Activated CD8-positive, alpha-beta T cell treated with anti-CD3 and anti-CD28 coated beads, Interleukin-2, amount 10 ng/mL, durations not matched to agents 7 days and 5 days (primary cell): ENCODE results near the gene GUCY2F. TPM values are rescaled to one million over a fixed set of nuclear protein-coding genes. Genes with fewer than 3 reads are reported as not detected.

Source experiments
- ATAC-seq: fragments of 150-1000 bp; cut with Tn5 transposase; one replicate; pipeline ENCODE4 v1.10.0; 2021; ENCODE audit warnings: moderate library complexity
- CTCF ChIA-PET: fragments of 350-600 bp; sonication (Branson Sonifier 250); formaldehyde crosslinking; loops from one replicate; lab custom pipeline; 2021; ENCODE audit warnings: antibody characterized with exemption; lab: Charles Lee
- POLR2A ChIA-PET: fragments of 350-600 bp; sonication (Branson Sonifier 250); formaldehyde crosslinking; loops from one replicate; lab custom pipeline; 2021; ENCODE audit warnings: antibody characterized with exemption; lab: Charles Lee
- DNase-seq: peaks from one replicate; pipeline ENCODE4 v3.0.0-alpha.2; 2020
- H3K27ac Mint-ChIP-seq: one replicate; pipeline ENCODE4 v1.8.0; 2021; ENCODE audit warnings: mild to moderate bottlenecking, mixed read lengths
- H3K27me3 Mint-ChIP-seq: one replicate; pipeline ENCODE4 v1.8.0; 2021; ENCODE audit warnings: low read depth, mixed read lengths
- H3K36me3 Mint-ChIP-seq: one replicate; pipeline ENCODE4 v1.8.0; 2021; ENCODE audit warnings: low read depth, mixed read lengths
- H3K4me1 Mint-ChIP-seq: one replicate; pipeline ENCODE4 v1.8.0; 2021; ENCODE audit warnings: low read depth, mixed read lengths
- H3K4me3 Mint-ChIP-seq: one replicate; pipeline ENCODE4 v1.8.0; 2021; ENCODE audit warnings: mild to moderate bottlenecking, mixed read lengths
- H3K9me3 Mint-ChIP-seq: one replicate; pipeline ENCODE4 v1.8.0; 2022; ENCODE audit warnings: mixed read lengths; ENCODE audit not compliant: insufficient read depth
- total RNA-seq, 2 experiments: library from RNA; stranded (reverse); gene quantifications; one replicate each; pipeline ENCODE4 v1.2.3, GENCODE V29; 2021

Gene GUCY2F
- total RNA-seq, 2 experiments from 2014 or later, result not detected

- Mint-ChIP-seq H3K9me3 (no peaks in the 10 kb centered on the region), H3K36me3 (no peaks in the 10 kb centered on the region), H3K27ac (no peak overlapping the region), H3K27me3 (no peaks in the 10 kb centered on the region), H3K4me1 (no peaks in the 10 kb centered on the region), H3K4me3 (no peak overlapping the region)
- POLR2A ChIA-PET, result interaction anchor here (0.6 kb wide), 1 partner anchor 1042 kb away, joined by 3 read pairs; no protein-coding TSS in a partner anchor
- CTCF ChIA-PET, result no interaction called here
- DNase-seq, result no peak
- ATAC-seq, result no peak
Observed at GRCh38 chrX:109356684-109357083, 125.2 kb downstream of the GUCY2F start.

GRCh38 chrX:109352066-109352588 lies 129.8 kb downstream of the GUCY2F start:
- POLR2A ChIA-PET, result no interaction called here
- no peak overlapping the region for H3K27ac Mint-ChIP-seq

GRCh38 chrX:109351557-109351956 lies 130.3 kb downstream of the GUCY2F start:
- Mint-ChIP-seq H3K27ac (no peak overlapping the region), H3K27me3 (no peaks in the 10 kb centered on the region), H3K36me3 (no peaks in the 10 kb centered on the region), H3K4me3 (no peak overlapping the region), H3K4me1 (no peaks in the 10 kb centered on the region), H3K9me3 (no peaks in the 10 kb centered on the region)
- no peak for DNase-seq
- CTCF ChIA-PET, result no interaction called here
- no peak for ATAC-seq
- POLR2A ChIA-PET, result no interaction called here

More at GRCh38 chrX:109352066-109352588, 129.8 kb downstream of the GUCY2F start:
- Mint-ChIP-seq H3K9me3 (no peaks in the 10 kb centered on the region), H3K27me3 (no peaks in the 10 kb centered on the region), H3K4me3 (no peak overlapping the region), H3K4me1 (no peaks in the 10 kb centered on the region), H3K36me3 (no peaks in the 10 kb centered on the region)
- DNase-seq (no peak), ATAC-seq (no peak)
- CTCF ChIA-PET, result no interaction called here

- no peak overlapping the region for H3K27ac Mint-ChIP-seq
- ChIA-PET CTCF (no interaction called here), POLR2A (no interaction called here)
- ATAC-seq (no peak), DNase-seq (no peak)
- no peak overlapping the region for H3K4me3 Mint-ChIP-seq
- no peaks in the 10 kb centered on the region for H3K4me1 Mint-ChIP-seq
- no peaks in the 10 kb centered on the region for H3K36me3 Mint-ChIP-seq
- H3K9me3 Mint-ChIP-seq, result no peaks in the 10 kb centered on the region
- no peaks in the 10 kb centered on the region for H3K27me3 Mint-ChIP-seq
Observed at GRCh38 chrX:109350551-109350950, 131.3 kb downstream of the GUCY2F start.

GRCh38 chrX:109350051-109350450 lies 131.8 kb downstream of the GUCY2F start:
- POLR2A ChIA-PET, result no interaction called here
- H3K4me1 Mint-ChIP-seq, result no peaks in the 10 kb centered on the region
- no peak for DNase-seq
- no peak overlapping the region for H3K27ac Mint-ChIP-seq
- no peaks in the 10 kb centered on the region for H3K36me3 Mint-ChIP-seq
- no peak overlapping the region for H3K4me3 Mint-ChIP-seq
- no peak for ATAC-seq
- H3K9me3 Mint-ChIP-seq, result no peaks in the 10 kb centered on the region
- CTCF ChIA-PET, result no interaction called here
- H3K27me3 Mint-ChIP-seq, result no peaks in the 10 kb centered on the region

- H3K4me1 Mint-ChIP-seq, result no peaks in the 10 kb centered on the region
- ChIA-PET POLR2A (no interaction called here), CTCF (no interaction called here)
- no peaks in the 10 kb centered on the region for H3K9me3 Mint-ChIP-seq
- no peak for ATAC-seq
- no peak for DNase-seq
- no peaks in the 10 kb centered on the region for H3K27me3 Mint-ChIP-seq
- H3K36me3 Mint-ChIP-seq, result no peaks in the 10 kb centered on the region
- H3K4me3 Mint-ChIP-seq, result no peak overlapping the region
- H3K27ac Mint-ChIP-seq, result no peak overlapping the region
Observed at GRCh38 chrX:109347632-109348031, 134.3 kb downstream of the GUCY2F start.

- no peaks in the 10 kb centered on the region for H3K27me3 Mint-ChIP-seq
- H3K36me3 Mint-ChIP-seq, result no peaks in the 10 kb centered on the region
- no peaks in the 10 kb centered on the region for H3K4me1 Mint-ChIP-seq
Observed at GRCh38 chrX:109346491-109346890, 135.4 kb downstream of the GUCY2F start.

GRCh38 chrX:109345856-109346255 lies 136.0 kb downstream of the GUCY2F start:
- Mint-ChIP-seq H3K4me1 (no peaks in the 10 kb centered on the region), H3K9me3 (no peaks in the 10 kb centered on the region), H3K27ac (no peak overlapping the region), H3K36me3 (no peaks in the 10 kb centered on the region), H3K4me3 (no peak overlapping the region), H3K27me3 (no peaks in the 10 kb centered on the region)
- POLR2A ChIA-PET, result no interaction called here
- no peak for ATAC-seq
- DNase-seq, result no peak
- CTCF ChIA-PET, result no interaction called here

More at GRCh38 chrX:109346491-109346890, 135.4 kb downstream of the GUCY2F start:
- ChIA-PET POLR2A (no interaction called here), CTCF (no interaction called here)
- Mint-ChIP-seq H3K27ac (no peak overlapping the region), H3K9me3 (no peaks in the 10 kb centered on the region), H3K4me3 (no peak overlapping the region)
- ATAC-seq (no peak), DNase-seq (no peak)

- Mint-ChIP-seq H3K4me3 (no peak overlapping the region), H3K27me3 (no peaks in the 10 kb centered on the region), H3K9me3 (no peaks in the 10 kb centered on the region), H3K36me3 (no peaks in the 10 kb centered on the region), H3K4me1 (no peaks in the 10 kb centered on the region), H3K27ac (no peak overlapping the region)
- POLR2A ChIA-PET, result no interaction called here
- ATAC-seq, result no peak
- CTCF ChIA-PET, result no interaction called here
- DNase-seq, result no peak
Observed at GRCh38 chrX:109344678-109345077, 137.2 kb downstream of the GUCY2F start.

- no peak overlapping the region for H3K4me3 Mint-ChIP-seq
Observed at GRCh38 chrX:109344101-109344500, 137.8 kb downstream of the GUCY2F start.

GRCh38 chrX:109343671-109344070 lies 138.2 kb downstream of the GUCY2F start:
- Mint-ChIP-seq H3K27me3 (no peaks in the 10 kb centered on the region), H3K4me1 (no peaks in the 10 kb centered on the region), H3K27ac (no peak overlapping the region), H3K4me3 (no peak overlapping the region), H3K9me3 (no peaks in the 10 kb centered on the region), H3K36me3 (no peaks in the 10 kb centered on the region)
- ATAC-seq, result no peak
- POLR2A ChIA-PET, result no interaction called here
- CTCF ChIA-PET, result no interaction called here
- no peak for DNase-seq

More at GRCh38 chrX:109344101-109344500, 137.8 kb downstream of the GUCY2F start:
- no peak for ATAC-seq
- no peak overlapping the region for H3K27ac Mint-ChIP-seq
- CTCF ChIA-PET, result no interaction called here
- H3K4me1 Mint-ChIP-seq, result no peaks in the 10 kb centered on the region
- H3K27me3 Mint-ChIP-seq, result no peaks in the 10 kb centered on the region
- H3K36me3 Mint-ChIP-seq, result no peaks in the 10 kb centered on the region
- POLR2A ChIA-PET, result no interaction called here
- no peak for DNase-seq
- H3K9me3 Mint-ChIP-seq, result no peaks in the 10 kb centered on the region

GRCh38 chrX:109336141-109336540 lies 145.7 kb downstream of the GUCY2F start:
- ChIA-PET CTCF (no interaction called here), POLR2A (no interaction called here)
- no peaks in the 10 kb centered on the region for H3K9me3 Mint-ChIP-seq
- no peaks in the 10 kb centered on the region for H3K4me1 Mint-ChIP-seq
- H3K4me3 Mint-ChIP-seq, result no peak overlapping the region
- DNase-seq, result no peak
- no peaks in the 10 kb centered on the region for H3K27me3 Mint-ChIP-seq
- no peak for ATAC-seq
- H3K36me3 Mint-ChIP-seq, result no peaks in the 10 kb centered on the region
- H3K27ac Mint-ChIP-seq, result no peak overlapping the region

- Mint-ChIP-seq H3K27me3 (no peaks in the 10 kb centered on the region), H3K27ac (no peak overlapping the region), H3K36me3 (no peaks in the 10 kb centered on the region), H3K4me1 (no peaks in the 10 kb centered on the region), H3K9me3 (no peaks in the 10 kb centered on the region), H3K4me3 (no peak overlapping the region)
- ATAC-seq (no peak), DNase-seq (no peak)
- ChIA-PET CTCF (no interaction called here), POLR2A (no interaction called here)
Observed at GRCh38 chrX:109327251-109327650, 154.6 kb downstream of the GUCY2F start.
